OCI-LY1 (cell line): ENCODE data around the gene LRRC36.

ENCODE experiments used
- H2AFZ ChIP-seq: fragments of 200-600 bp; sonication (generic), shearing (Covaris generic); 2 replicates; pipeline ENCODE4 v1.6.0; 2014; ENCODE audit warnings: antibody characterized with exemption, mild to moderate bottlenecking, low read length
- H3F3A ChIP-seq: fragments of 200-600 bp; sonication (generic), shearing (Covaris generic); 2 replicates; pipeline ENCODE4 v1.6.0; 2014; ENCODE audit warnings: mild to moderate bottlenecking, antibody characterized with exemption, low read length, moderate library complexity; ENCODE audit not compliant: insufficient read depth
- H3K27ac ChIP-seq: fragments of 200-600 bp; sonication (generic); 2 replicates; pipeline ENCODE4 v1.5.1; 2014; ENCODE audit warnings: low read length, mixed run types, mild to moderate bottlenecking, low read depth; ENCODE audit not compliant: poor library complexity, severe bottlenecking
- H3K27me3 ChIP-seq: fragments of 200-600 bp; sonication (generic); 2 replicates; pipeline ENCODE4 v1.6.0; 2014; ENCODE audit warnings: antibody characterized with exemption, mild to moderate bottlenecking, low read length, moderate library complexity; ENCODE audit not compliant: insufficient read depth
- H3K36me3 ChIP-seq: fragments of 200-600 bp; sonication (generic); 2 replicates; pipeline ENCODE4 v1.6.1; 2014; ENCODE audit warnings: mild to moderate bottlenecking, antibody characterized with exemption, low read length, moderate library complexity, mixed read lengths; ENCODE audit not compliant: insufficient read depth
- H3K4me1 ChIP-seq: fragments of 200-600 bp; sonication (generic); 2 replicates; pipeline ENCODE4 v1.5.1; 2014; ENCODE audit warnings: mild to moderate bottlenecking, low read length, moderate library complexity; ENCODE audit not compliant: insufficient read depth, severe bottlenecking
- H3K4me2 ChIP-seq: fragments of 200-600 bp; sonication (generic), shearing (Covaris generic); 2 replicates; pipeline ENCODE4 v1.6.1; 2014; ENCODE audit warnings: low read length
- H3K4me3 ChIP-seq: fragments of 200-600 bp; sonication (generic); 2 replicates; pipeline ENCODE4 v1.5.1; 2014; ENCODE audit warnings: low read length, low read depth, mild to moderate bottlenecking, mixed read lengths; ENCODE audit not compliant: poor library complexity, severe bottlenecking
- H3K79me2 ChIP-seq: fragments of 200-600 bp; shearing (Covaris generic); 2 replicates; pipeline ENCODE4 v1.6.1; 2016; ENCODE audit warnings: mixed run types, low read length, mixed read lengths; ENCODE audit not compliant: insufficient read depth
- H3K9ac ChIP-seq: fragments of 200-600 bp; sonication (generic), shearing (Covaris generic); 2 replicates; pipeline ENCODE4 v1.6.1; 2014; ENCODE audit warnings: mild to moderate bottlenecking, low read length, mixed read lengths
- H3K9me2 ChIP-seq: fragments of 200-600 bp; sonication (generic), shearing (Covaris generic); 2 replicates; pipeline ENCODE4 v1.6.1; 2014; ENCODE audit warnings: low read depth, mild to moderate bottlenecking, low read length, mixed read lengths
- H3K9me3 ChIP-seq: fragments of 200-600 bp; shearing (Covaris generic); 2 replicates; pipeline ENCODE4 v1.6.1; 2014; ENCODE audit warnings: low read length, mixed read lengths
- H4K20me1 ChIP-seq: fragments of 200-600 bp; sonication (generic), shearing (Covaris generic); 2 replicates; pipeline ENCODE4 v1.6.0; 2016; ENCODE audit warnings: mild to moderate bottlenecking, low read length; ENCODE audit not compliant: insufficient read depth
- EZH2 ChIP-seq: fragments of 200-600 bp; sonication (generic), shearing (Covaris generic); IDR thresholded peaks from 2 replicates; pipeline ENCODE4 v1.8.0; 2017; ENCODE audit warnings: borderline replicate concordance, mixed run types, mild to moderate bottlenecking, antibody characterized with exemption, low read length, moderate library complexity, mixed read lengths
- TF ChIP-seq, protein P1 (sequence below): fragments of 200-600 bp; sonication (generic), shearing (Covaris generic); IDR thresholded peaks from 2 replicates; pipeline ENCODE4 v1.5.1; 2017; ENCODE audit warnings: mild to moderate bottlenecking, antibody characterized with exemption, low read length, moderate library complexity, mixed read lengths

The LRRC36 gene

DNA sequence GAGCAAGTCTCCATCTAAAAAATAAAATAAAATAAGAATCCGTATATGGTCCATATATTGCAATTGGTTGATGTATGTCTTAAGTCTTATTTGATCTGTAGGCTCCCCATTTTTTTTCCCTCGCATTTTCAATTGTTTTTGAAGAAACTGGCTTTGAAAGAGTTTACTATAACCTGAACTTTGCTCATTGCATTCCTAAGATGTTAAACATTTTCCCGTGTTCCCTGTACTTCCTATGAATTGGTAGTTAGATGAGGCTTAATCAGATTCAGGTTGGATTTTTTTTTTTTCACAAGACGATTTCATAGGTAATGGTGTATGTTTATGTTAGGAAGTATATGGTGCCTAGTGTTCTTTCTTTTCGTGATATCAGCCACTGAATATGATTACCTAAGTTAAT, 3.3 kb downstream of the LRRC36 start:
- no peaks in the 10 kb centered on the region for H3K27me3 ChIP-seq
- no peaks in the 10 kb centered on the region for H3K36me3 ChIP-seq
- no peak overlapping the region for H3K27ac ChIP-seq
- no peak overlapping the region for H3K4me2 ChIP-seq
- H3F3A ChIP-seq, result no peaks in the 10 kb centered on the region
- no peaks in the 10 kb centered on the region for H4K20me1 ChIP-seq
- no peak overlapping the region for H3K9ac ChIP-seq
- H3K9me3 ChIP-seq, result no peaks in the 10 kb centered on the region
- TF ChIP-seq, protein P1, sequence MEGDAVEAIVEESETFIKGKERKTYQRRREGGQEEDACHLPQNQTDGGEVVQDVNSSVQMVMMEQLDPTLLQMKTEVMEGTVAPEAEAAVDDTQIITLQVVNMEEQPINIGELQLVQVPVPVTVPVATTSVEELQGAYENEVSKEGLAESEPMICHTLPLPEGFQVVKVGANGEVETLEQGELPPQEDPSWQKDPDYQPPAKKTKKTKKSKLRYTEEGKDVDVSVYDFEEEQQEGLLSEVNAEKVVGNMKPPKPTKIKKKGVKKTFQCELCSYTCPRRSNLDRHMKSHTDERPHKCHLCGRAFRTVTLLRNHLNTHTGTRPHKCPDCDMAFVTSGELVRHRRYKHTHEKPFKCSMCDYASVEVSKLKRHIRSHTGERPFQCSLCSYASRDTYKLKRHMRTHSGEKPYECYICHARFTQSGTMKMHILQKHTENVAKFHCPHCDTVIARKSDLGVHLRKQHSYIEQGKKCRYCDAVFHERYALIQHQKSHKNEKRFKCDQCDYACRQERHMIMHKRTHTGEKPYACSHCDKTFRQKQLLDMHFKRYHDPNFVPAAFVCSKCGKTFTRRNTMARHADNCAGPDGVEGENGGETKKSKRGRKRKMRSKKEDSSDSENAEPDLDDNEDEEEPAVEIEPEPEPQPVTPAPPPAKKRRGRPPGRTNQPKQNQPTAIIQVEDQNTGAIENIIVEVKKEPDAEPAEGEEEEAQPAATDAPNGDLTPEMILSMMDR, result no peak
- no peak for TF ChIP-seq EZH2
- no peak overlapping the region for H3K4me3 ChIP-seq
- no peaks in the 10 kb centered on the region for H3K79me2 ChIP-seq
- H3K9me2 ChIP-seq, result no peaks in the 10 kb centered on the region
- peaks cover 10% of the 10 kb centered on the region for H3K4me1 ChIP-seq
- H2AFZ ChIP-seq, result no peak overlapping the region

DNA sequence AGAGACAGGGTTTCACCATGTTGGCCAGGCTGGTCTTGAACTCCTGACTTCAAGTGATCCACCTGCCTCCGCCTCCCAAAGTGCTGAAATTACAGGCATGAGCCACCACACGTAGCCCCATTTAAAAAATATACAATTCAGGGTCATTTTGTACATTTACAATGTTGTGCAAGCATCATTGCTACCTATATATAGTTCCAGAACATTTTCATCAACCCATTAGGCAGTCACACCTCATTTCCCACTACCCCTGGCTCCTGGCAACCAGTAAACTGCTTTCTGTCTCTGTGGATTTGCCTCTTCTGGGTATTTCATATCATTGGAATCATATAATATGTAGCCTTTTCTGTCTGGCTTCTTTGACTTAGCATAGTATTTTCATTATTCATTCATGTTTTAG, 6.7 kb downstream of the LRRC36 start:
- H3K79me2 ChIP-seq, result no peaks in the 10 kb centered on the region
- no peaks in the 10 kb centered on the region for H4K20me1 ChIP-seq
- TF ChIP-seq, protein P1, result no peak
- no peak for TF ChIP-seq EZH2
- H3K4me2 ChIP-seq, result no peak overlapping the region
- no peak overlapping the region for H2AFZ ChIP-seq
- H3K9ac ChIP-seq, result no peak overlapping the region
- H3K4me1 ChIP-seq, result no peaks in the 10 kb centered on the region
- no peak overlapping the region for H3K4me3 ChIP-seq
- H3F3A ChIP-seq, result no peaks in the 10 kb centered on the region
- H3K9me3 ChIP-seq, result no peaks in the 10 kb centered on the region
- no peaks in the 10 kb centered on the region for H3K36me3 ChIP-seq
- H3K27ac ChIP-seq, result no peak overlapping the region
- no peaks in the 10 kb centered on the region for H3K27me3 ChIP-seq
- H3K9me2 ChIP-seq, result no peaks in the 10 kb centered on the region

DNA sequence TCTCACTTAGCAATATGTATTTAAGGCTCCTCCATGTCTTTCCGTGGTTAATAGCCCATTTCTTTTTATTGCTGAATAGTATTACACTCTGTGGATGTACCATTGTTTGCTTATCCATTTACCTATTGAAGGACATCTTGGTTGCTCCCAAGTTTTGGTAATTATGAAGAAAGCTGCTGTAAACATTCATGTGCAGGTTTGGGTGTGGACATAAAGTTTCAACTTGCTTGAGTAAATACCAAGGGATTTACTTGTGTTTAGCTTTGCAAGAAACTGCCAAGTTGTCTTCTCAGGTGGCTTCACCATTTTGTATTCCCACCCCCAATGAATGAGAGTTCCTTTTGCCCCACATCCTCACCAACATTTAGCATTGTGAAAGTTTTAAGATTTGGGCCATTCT, 9.5 kb downstream of the LRRC36 start:
- H3K27me3 ChIP-seq, result no peaks in the 10 kb centered on the region
- H3K27ac ChIP-seq, result no peak overlapping the region
- no peak overlapping the region for H3K4me2 ChIP-seq
- H3K9me3 ChIP-seq, result no peaks in the 10 kb centered on the region
- H3K9ac ChIP-seq, result no peak overlapping the region
- H3K36me3 ChIP-seq, result no peaks in the 10 kb centered on the region
- no peaks in the 10 kb centered on the region for H4K20me1 ChIP-seq
- H3K9me2 ChIP-seq, result no peaks in the 10 kb centered on the region
- TF ChIP-seq, protein P1, result no peak
- no peak for TF ChIP-seq EZH2
- no peaks in the 10 kb centered on the region for H3K79me2 ChIP-seq
- no peak overlapping the region for H3K4me3 ChIP-seq
- H2AFZ ChIP-seq, result no peak overlapping the region
- H3K4me1 ChIP-seq, result no peaks in the 10 kb centered on the region
- H3F3A ChIP-seq, result no peaks in the 10 kb centered on the region
